ENCODE data around the gene ANLN. TPM values are rescaled to one million over a fixed set of nuclear protein-coding genes. Genes with fewer than 3 reads are reported as not detected.

The ANLN gene
- total and polyA plus RNA-seq, 2 experiments from 2014 or later, result 10.1 to 56.7 TPM

GRCh38 chr7:36416251-36416650 is 26.6 kb downstream of the ANLN start:
- no peak for TF ChIP-seq CTCF (IDR thresholded peaks at IDR 0.05; ENCODE audit: low read depth, low read length)
- Histone ChIP-seq H3K4me3 (no peak overlapping the region), H3K9me3 (ENCODE audit: low read depth) (no peaks in the 10 kb centered on the region), H3K27ac (no peak overlapping the region), H3K4me1 (ENCODE audit: low read depth) (peaks cover 5% of the 10 kb centered on the region), H3K36me3 (peaks cover 17% of the 10 kb centered on the region), H3K27me3 (no peaks in the 10 kb centered on the region)
- DNase-seq (ENCODE audit: low read depth in 1 of 2, low spot score in 1 of 2), result no peak

- H3K4me1 ChIP-seq (ENCODE audit: low read depth), result peaks cover 5% of the 10 kb centered on the region
- TF ChIP-seq CTCF (IDR thresholded peaks at IDR 0.05; ENCODE audit: low read depth, low read length), result no peak
- H3K27me3 ChIP-seq, result no peaks in the 10 kb centered on the region
- H3K27ac ChIP-seq, result no peak overlapping the region
- no peak overlapping the region for H3K4me3 ChIP-seq
- DNase-seq (ENCODE audit: low read depth in 1 of 2, low spot score in 1 of 2), result no peak
- H3K36me3 ChIP-seq, result peaks cover 42% of the 10 kb centered on the region
- no peaks in the 10 kb centered on the region for H3K9me3 ChIP-seq (ENCODE audit: low read depth)
These were observed 30.6 kb downstream of the ANLN start for GRCh38 chr7:36420307-36420706.

- no peaks in the 10 kb centered on the region for H3K27me3 ChIP-seq
- no peak overlapping the region for H3K4me3 ChIP-seq
- no peak for TF ChIP-seq CTCF (IDR thresholded peaks at IDR 0.05; ENCODE audit: low read depth, low read length)
- peaks cover 5% of the 10 kb centered on the region for H3K4me1 ChIP-seq (ENCODE audit: low read depth)
- H3K36me3 ChIP-seq, result peaks cover 42% of the 10 kb centered on the region
- H3K9me3 ChIP-seq (ENCODE audit: low read depth), result no peaks in the 10 kb centered on the region
- no peak overlapping the region for H3K27ac ChIP-seq
- no peak for DNase-seq (ENCODE audit: low read depth in 1 of 2, low spot score in 1 of 2)
These were observed 32.4 kb downstream of the ANLN start for GRCh38 chr7:36422072-36422471.

GRCh38 chr7:36423633-36424032 is 34.0 kb downstream of the ANLN start:
- Histone ChIP-seq H3K4me1 (ENCODE audit: low read depth) (peaks cover 5% of the 10 kb centered on the region), H3K36me3 (peaks cover 40% of the 10 kb centered on the region), H3K4me3 (no peak overlapping the region), H3K27me3 (no peaks in the 10 kb centered on the region), H3K9me3 (ENCODE audit: low read depth) (no peaks in the 10 kb centered on the region), H3K27ac (no peak overlapping the region)
- no peak for TF ChIP-seq CTCF (IDR thresholded peaks at IDR 0.05; ENCODE audit: low read depth, low read length)
- DNase-seq (ENCODE audit: low read depth in 1 of 2, low spot score in 1 of 2), result no peak

- H3K27ac ChIP-seq, result peak overlapping the region; percentile 7
- H3K27me3 ChIP-seq, result no peaks in the 10 kb centered on the region
- H3K9me3 ChIP-seq (ENCODE audit: low read depth), result no peaks in the 10 kb centered on the region
- H3K4me1 ChIP-seq (ENCODE audit: low read depth), result no peaks in the 10 kb centered on the region
- DNase-seq (ENCODE audit: low read depth in 1 of 2, low spot score in 1 of 2), result peak in 1 of 2 donors; percentile 14
- TF ChIP-seq CTCF (IDR thresholded peaks at IDR 0.05; ENCODE audit: low read depth, low read length), result no peak
- H3K36me3 ChIP-seq, result no peaks in the 10 kb centered on the region
- no peak overlapping the region for H3K4me3 ChIP-seq
These were observed 40.5 kb downstream of the ANLN start for GRCh38 chr7:36430186-36430585.

GRCh38 chr7:36430881-36431280 is 41.2 kb downstream of the ANLN start:
- no peaks in the 10 kb centered on the region for H3K9me3 ChIP-seq (ENCODE audit: low read depth)
- peak in 1 of 2 donors; percentile 41 for DNase-seq (ENCODE audit: low read depth in 1 of 2, low spot score in 1 of 2)
- no peak overlapping the region for H3K27ac ChIP-seq
- H3K27me3 ChIP-seq, result no peaks in the 10 kb centered on the region
- H3K4me3 ChIP-seq, result no peak overlapping the region
- no peaks in the 10 kb centered on the region for H3K36me3 ChIP-seq
- no peaks in the 10 kb centered on the region for H3K4me1 ChIP-seq (ENCODE audit: low read depth)
- no peak for TF ChIP-seq CTCF (IDR thresholded peaks at IDR 0.05; ENCODE audit: low read depth, low read length)
